Neural cell (in vitro differentiated cells): ENCODE results near the gene FLT1.

ENCODE experiments used
- EP300 ChIP-seq: fragments of 450-650 bp; conservative IDR thresholded peaks from 2 replicates; pipeline ENCODE4 v1.6.1; 2014; ENCODE audit warnings: antibody characterized with exemption, mild to moderate bottlenecking, moderate library complexity; ENCODE audit not compliant: poor library complexity, severe bottlenecking
- EZH2 ChIP-seq: fragments of 200-600, 300-800 bp; shearing (Covaris generic), sonication (generic); IDR thresholded peaks from 2 replicates; pipeline ENCODE4 v1.6.1; 2014; ENCODE audit warnings: antibody characterized with exemption, low read length, borderline replicate concordance, mild to moderate bottlenecking; ENCODE audit not compliant: insufficient read depth, poor library complexity, severe bottlenecking
- MXI1 ChIP-seq: fragments of 450-650 bp; conservative IDR thresholded peaks from 2 replicates; pipeline ENCODE4 v1.6.1; 2014; ENCODE audit warnings: antibody characterized with exemption, mild to moderate bottlenecking; ENCODE audit not compliant: poor library complexity, severe bottlenecking
- POLR2AphosphoS5 ChIP-seq: IDR thresholded peaks from 2 replicates; pipeline ENCODE4 v1.6.1; 2012
- RAD21 ChIP-seq: fragments of 450-650 bp; conservative IDR thresholded peaks from 2 replicates; pipeline ENCODE4 v1.6.1; 2014; ENCODE audit warnings: antibody characterized with exemption, mild to moderate bottlenecking, moderate library complexity
- SMC3 ChIP-seq: fragments of 450-650 bp; conservative IDR thresholded peaks from 2 replicates; pipeline ENCODE4 v1.6.1; 2014; ENCODE audit warnings: antibody characterized with exemption, mild to moderate bottlenecking, moderate library complexity; ENCODE audit not compliant: poor library complexity
- TAF1 ChIP-seq: IDR thresholded peaks from 2 replicates; pipeline ENCODE4 v1.6.1; 2012; ENCODE audit warnings: low read depth
- TF ChIP-seq, protein P1 (sequence below): fragments of 450-650 bp; IDR thresholded peaks from 2 replicates; pipeline ENCODE4 v1.5.1; 2014; ENCODE audit warnings: antibody characterized with exemption, mild to moderate bottlenecking, moderate library complexity; ENCODE audit not compliant: poor library complexity, severe bottlenecking
- TF ChIP-seq, protein P2 (sequence below): IDR thresholded peaks from 2 replicates; pipeline ENCODE4 v1.6.1; 2012; ENCODE audit warnings: borderline replicate concordance

DNA sequence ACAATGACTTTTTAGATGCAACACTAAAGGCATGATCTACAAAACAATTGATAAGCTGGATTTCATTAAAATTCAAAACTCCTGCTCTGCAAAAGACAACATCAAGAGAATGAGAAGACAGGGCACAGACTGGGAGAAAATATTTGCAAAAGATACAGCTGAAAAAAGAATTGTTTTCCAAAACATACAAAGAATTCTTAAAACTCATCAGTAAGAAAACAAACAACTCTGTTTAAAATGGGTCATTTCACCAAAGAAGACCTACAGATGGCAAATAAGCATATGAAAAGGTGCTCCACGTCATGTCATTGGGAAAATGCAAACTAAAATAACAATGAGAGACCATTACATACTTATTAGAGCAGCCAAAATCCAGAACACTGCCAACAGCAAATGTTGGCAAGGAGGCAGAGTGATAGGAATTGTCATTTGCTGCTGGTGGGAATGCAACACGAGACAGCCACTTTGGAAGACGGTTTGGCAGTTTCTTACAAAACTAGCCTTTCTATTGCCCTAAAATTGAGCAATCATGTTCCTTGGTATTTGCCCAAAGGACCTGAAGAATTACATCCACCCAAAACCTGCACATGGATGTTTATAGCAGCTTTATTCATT, 39.2 kb downstream of the FLT1 start:
- TF ChIP-seq EP300 (no peak), EZH2 (no peak), TAF1 (no peak), MXI1 (no peak), RAD21 (no peak), POLR2AphosphoS5 (no peak), SMC3 (no peak)
- TF ChIP-seq, protein P1, sequence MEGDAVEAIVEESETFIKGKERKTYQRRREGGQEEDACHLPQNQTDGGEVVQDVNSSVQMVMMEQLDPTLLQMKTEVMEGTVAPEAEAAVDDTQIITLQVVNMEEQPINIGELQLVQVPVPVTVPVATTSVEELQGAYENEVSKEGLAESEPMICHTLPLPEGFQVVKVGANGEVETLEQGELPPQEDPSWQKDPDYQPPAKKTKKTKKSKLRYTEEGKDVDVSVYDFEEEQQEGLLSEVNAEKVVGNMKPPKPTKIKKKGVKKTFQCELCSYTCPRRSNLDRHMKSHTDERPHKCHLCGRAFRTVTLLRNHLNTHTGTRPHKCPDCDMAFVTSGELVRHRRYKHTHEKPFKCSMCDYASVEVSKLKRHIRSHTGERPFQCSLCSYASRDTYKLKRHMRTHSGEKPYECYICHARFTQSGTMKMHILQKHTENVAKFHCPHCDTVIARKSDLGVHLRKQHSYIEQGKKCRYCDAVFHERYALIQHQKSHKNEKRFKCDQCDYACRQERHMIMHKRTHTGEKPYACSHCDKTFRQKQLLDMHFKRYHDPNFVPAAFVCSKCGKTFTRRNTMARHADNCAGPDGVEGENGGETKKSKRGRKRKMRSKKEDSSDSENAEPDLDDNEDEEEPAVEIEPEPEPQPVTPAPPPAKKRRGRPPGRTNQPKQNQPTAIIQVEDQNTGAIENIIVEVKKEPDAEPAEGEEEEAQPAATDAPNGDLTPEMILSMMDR: no peak
- TF ChIP-seq, protein P2, sequence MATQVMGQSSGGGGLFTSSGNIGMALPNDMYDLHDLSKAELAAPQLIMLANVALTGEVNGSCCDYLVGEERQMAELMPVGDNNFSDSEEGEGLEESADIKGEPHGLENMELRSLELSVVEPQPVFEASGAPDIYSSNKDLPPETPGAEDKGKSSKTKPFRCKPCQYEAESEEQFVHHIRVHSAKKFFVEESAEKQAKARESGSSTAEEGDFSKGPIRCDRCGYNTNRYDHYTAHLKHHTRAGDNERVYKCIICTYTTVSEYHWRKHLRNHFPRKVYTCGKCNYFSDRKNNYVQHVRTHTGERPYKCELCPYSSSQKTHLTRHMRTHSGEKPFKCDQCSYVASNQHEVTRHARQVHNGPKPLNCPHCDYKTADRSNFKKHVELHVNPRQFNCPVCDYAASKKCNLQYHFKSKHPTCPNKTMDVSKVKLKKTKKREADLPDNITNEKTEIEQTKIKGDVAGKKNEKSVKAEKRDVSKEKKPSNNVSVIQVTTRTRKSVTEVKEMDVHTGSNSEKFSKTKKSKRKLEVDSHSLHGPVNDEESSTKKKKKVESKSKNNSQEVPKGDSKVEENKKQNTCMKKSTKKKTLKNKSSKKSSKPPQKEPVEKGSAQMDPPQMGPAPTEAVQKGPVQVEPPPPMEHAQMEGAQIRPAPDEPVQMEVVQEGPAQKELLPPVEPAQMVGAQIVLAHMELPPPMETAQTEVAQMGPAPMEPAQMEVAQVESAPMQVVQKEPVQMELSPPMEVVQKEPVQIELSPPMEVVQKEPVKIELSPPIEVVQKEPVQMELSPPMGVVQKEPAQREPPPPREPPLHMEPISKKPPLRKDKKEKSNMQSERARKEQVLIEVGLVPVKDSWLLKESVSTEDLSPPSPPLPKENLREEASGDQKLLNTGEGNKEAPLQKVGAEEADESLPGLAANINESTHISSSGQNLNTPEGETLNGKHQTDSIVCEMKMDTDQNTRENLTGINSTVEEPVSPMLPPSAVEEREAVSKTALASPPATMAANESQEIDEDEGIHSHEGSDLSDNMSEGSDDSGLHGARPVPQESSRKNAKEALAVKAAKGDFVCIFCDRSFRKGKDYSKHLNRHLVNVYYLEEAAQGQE: no peak
